Measurements from ENCODE around the gene PRXL2A. TPM values are rescaled to one million over a fixed set of nuclear protein-coding genes. Genes with fewer than 3 reads are reported as not detected.
A peak's percentile ranks its signal among the peaks of the same experiment; 100 is the strongest.

The PRXL2A gene
- total and polyA plus RNA-seq, 10 of the 15 experiments (the other 5 are each of a cell fraction or from before 2014, with no cell fraction given), result 2.8 to 15.6 (median 11.1) TPM

DNA sequence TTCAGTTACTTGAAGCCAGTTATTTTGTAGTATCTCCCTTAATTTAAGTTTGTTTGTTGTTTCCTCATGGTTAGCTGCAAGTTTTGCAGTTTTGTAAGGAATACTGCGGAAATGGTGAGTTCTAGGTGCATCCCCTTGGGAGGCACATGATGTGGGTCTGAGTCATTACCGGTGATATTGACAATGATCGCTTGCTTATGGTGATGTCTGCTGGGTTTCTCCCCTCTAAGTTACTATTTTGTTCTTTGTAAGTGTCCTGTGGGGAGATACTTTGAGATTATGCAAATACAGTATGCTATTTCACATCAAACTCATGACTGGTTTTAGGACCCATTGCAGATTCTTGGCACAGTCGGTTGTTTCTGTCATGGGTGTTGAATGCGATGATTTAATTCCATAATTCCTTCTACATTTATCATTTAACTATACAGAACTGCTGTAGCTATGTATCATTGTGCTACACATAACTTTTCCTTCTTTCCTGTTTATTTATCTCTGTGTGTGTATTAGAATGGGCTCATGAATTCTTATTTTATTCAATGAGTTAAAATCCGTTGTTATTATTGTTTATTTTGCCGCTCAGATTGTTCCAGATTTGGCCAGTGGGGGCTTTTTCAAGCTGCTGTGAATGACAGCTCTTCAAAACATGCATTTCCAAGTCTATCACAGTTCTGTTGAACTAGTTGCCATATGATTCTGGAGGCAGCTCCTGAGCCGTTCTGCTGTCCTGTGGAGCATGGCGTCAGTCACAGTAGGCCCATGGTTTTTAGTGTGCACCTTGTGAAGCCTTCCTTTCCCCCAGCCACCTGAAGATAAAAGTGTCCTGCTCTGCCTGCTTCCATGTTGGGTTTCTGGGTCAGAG, 64.1 kb downstream of the PRXL2A start (continued):
- TF ChIP-seq PBX3 (IDR thresholded peaks at IDR 0.05; ENCODE audit: insufficient replicate concordance, low read depth, low read length), result peak; percentile 67

DNA sequence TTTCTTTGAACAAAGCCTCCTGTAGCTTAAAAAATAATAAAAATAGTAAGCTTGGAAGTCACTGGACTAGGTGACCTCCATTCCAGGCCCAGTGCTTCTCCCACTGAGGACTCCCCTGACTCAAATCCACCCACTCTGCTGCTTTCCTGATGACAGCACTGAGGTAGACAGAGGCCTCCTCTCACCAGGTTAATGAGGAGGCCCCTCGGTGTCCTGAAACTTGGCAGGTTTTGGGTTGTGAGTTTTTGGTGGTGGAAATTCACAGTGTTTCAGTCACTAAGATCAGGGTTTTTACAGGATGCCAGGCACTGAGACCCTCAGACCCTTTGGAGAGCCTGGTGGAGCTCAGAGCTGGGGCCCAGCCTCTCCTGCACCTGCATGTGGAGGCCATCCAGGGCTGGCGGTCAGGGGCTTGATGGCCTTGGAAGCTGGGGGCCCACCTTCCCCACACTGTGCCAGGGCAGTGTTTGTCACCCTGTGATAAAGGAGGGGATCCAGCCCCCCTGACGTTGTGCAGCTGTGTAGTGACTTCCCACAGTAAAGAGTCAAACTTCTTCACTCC, 64.8 kb downstream of the PRXL2A start:
- no peaks in the 10 kb centered on the region for H3K27me3 ChIP-seq (replicated peaks in 1 of 2; ENCODE audit: control insufficient read depth in 2 of 2, insufficient read depth in 2 of 2, low read length in 1 of 2)
- peak overlapping the region; percentile 35 for H3K4me3 ChIP-seq
- H3K36me3 ChIP-seq (ENCODE audit: control insufficient read depth in 2 of 2, insufficient read depth in 2 of 2, low read length in 1 of 2), result peaks cover 3 to 6% of the 10 kb centered on the region in 2 experiments; a peak in 3 of 4 replicates
- no peak for DNase-seq (ENCODE audit: low read depth, low spot score)
- ChIA-PET CTCF (interaction anchor here (0.7 to 21.5 kb wide), 9 partner anchors 11 to 38 kb away, joined by 3 to 402 read pairs (median 9); no protein-coding TSS in a partner anchor), POLR2A (interaction anchor here (1.0 to 12.9 kb wide), 7 partner anchors 10 to 125 kb away, joined by 3 to 190 read pairs (median 30); partner anchors contain the start of gene TSPAN14), RAD21 (ENCODE audit: unreplicated experiment) (interaction anchor here (0.7 to 21.4 kb wide), 10 partner anchors 11 to 270 kb away, joined by 3 to 412 read pairs (median 10); no protein-coding TSS in a partner anchor), SMC1A (ENCODE audit: uncharacterized antibody, unreplicated experiment) (interaction anchor here (0.6 to 36.0 kb wide), 14 partner anchors 11 to 123 kb away, joined by 3 to 1038 read pairs (median 4); no protein-coding TSS in a partner anchor)
- WGBS (ENCODE audit: insufficient coverage, insufficient replicate concordance, low lambda C conversion rate, missing lambda C conversion rate), result 35% methylated on average over 3 of the region's 3 CpGs
- BruUV-seq (replicated peaks), result no TSS peak
- in situ Hi-C loops (cut with MboI) (no loop called here), intact Hi-C loops (cut with micrococcal nuclease; ENCODE audit: unreplicated experiment) (loop anchor here (2.0 kb wide), 1 partner anchor 28 kb away; no protein-coding TSS in a partner anchor)
- peak overlapping the region; percentile 87 for H3K27ac ChIP-seq (ENCODE audit: control insufficient read depth, insufficient read depth)
- H3K9me3 ChIP-seq (replicated peaks; ENCODE audit: control insufficient read depth, insufficient read depth, low read length), result peaks cover 10% of the 10 kb centered on the region; the same call in 1 of the 3 replicates
- no peaks in the 10 kb centered on the region; the same call in 1 of the 2 replicates for H4K20me1 ChIP-seq (ENCODE audit: control insufficient read depth, insufficient read depth)
- H3K4me2 ChIP-seq (ENCODE audit: control insufficient read depth, insufficient read depth), result peak overlapping the region; percentile 95
- peaks cover 58% of the 10 kb centered on the region for H3K4me1 ChIP-seq (ENCODE audit: control insufficient read depth, insufficient read depth, low read length)
- H2AFZ ChIP-seq (ENCODE audit: control insufficient read depth, low read depth, low read length), result no peak overlapping the region
- no peak for FAIRE-seq
- H3K9ac ChIP-seq (ENCODE audit: control insufficient read depth, insufficient read depth, low read length), result peak overlapping the region; percentile 53
- ATAC-seq, result peak; percentile 5; the same call in 2 of the 3 replicates
- peaks cover 62% of the 10 kb centered on the region for H3K79me2 ChIP-seq (ENCODE audit: control insufficient read depth, insufficient read depth, low read length)
- peak; percentile 2; the same call in 1 of the 2 replicates for TF ChIP-seq MTA2 (IDR thresholded peaks at IDR 0.05; ENCODE audit: low read depth)
- TF ChIP-seq SMARCA5 (IDR thresholded peaks at IDR 0.05), result no peak
- TF ChIP-seq STAT1 (conservative IDR thresholded peaks at IDR 0.05), result no peak
- no peak for TF ChIP-seq WRNIP1 (IDR thresholded peaks at IDR 0.05; ENCODE audit: borderline replicate concordance, low read depth, low read length)
- TF ChIP-seq BACH1 (IDR thresholded peaks at IDR 0.05; ENCODE audit: borderline replicate concordance), result no peak
- TF ChIP-seq PAX8 (IDR thresholded peaks at IDR 0.05), result no peak
- no peak for TF ChIP-seq ETV6 (conservative IDR thresholded peaks at IDR 0.05 in 1 of 2, IDR thresholded peaks at IDR 0.05 in 1 of 2; ENCODE audit: borderline replicate concordance in 1 of 2, low read depth in 1 of 2)
- no peak for TF ChIP-seq TBL1XR1 (IDR thresholded peaks at IDR 0.05; ENCODE audit: low read depth, low read length)
- TF ChIP-seq, protein P1, sequence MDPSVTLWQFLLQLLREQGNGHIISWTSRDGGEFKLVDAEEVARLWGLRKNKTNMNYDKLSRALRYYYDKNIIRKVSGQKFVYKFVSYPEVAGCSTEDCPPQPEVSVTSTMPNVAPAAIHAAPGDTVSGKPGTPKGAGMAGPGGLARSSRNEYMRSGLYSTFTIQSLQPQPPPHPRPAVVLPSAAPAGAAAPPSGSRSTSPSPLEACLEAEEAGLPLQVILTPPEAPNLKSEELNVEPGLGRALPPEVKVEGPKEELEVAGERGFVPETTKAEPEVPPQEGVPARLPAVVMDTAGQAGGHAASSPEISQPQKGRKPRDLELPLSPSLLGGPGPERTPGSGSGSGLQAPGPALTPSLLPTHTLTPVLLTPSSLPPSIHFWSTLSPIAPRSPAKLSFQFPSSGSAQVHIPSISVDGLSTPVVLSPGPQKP (IDR thresholded peaks at IDR 0.05; ENCODE audit: low read depth, low read length), result no peak
- TF ChIP-seq TAF1 (IDR thresholded peaks at IDR 0.05; ENCODE audit: borderline replicate concordance, low read depth, low read length), result no peak
- no peak for TF ChIP-seq POLR2AphosphoS5 (IDR thresholded peaks at IDR 0.05; ENCODE audit: low read length)
- TF ChIP-seq MEF2B (IDR thresholded peaks at IDR 0.05; ENCODE audit: partially characterized antibody, poor library complexity, severe bottlenecking), result no peak
- TF ChIP-seq USF1 (IDR thresholded peaks at IDR 0.05; ENCODE audit: borderline replicate concordance, extremely low read length, insufficient read depth, low read depth, low read length), result no peak
- no peak for TF ChIP-seq MEF2A (IDR thresholded peaks at IDR 0.05; ENCODE audit: insufficient read depth, low read depth, low read length)
- TF ChIP-seq ZNF384 (IDR thresholded peaks at IDR 0.05; ENCODE audit: borderline replicate concordance, low read depth, low read length), result peak; percentile 71; the same call in 1 of the 2 replicates
- no peak for TF ChIP-seq ZNF622 (IDR thresholded peaks at IDR 0.05)

Measured in GM12878 (cell line).